A204.1 (cell line): Measurements from ENCODE around the gene ALOX12.
"Not testable (repeated sequence)": the region's sequence is repeated elsewhere in the genome, so short reads cannot be mapped to it uniquely, and the experiment has no call there.

Experiments
- FAIRE-seq: peaks from 2 replicates; lab custom pipeline; 2012; peaks lifted over from hg19 to GRCh38; lab: Jason Lieb, UNC

ALOX12 gene, protein sequence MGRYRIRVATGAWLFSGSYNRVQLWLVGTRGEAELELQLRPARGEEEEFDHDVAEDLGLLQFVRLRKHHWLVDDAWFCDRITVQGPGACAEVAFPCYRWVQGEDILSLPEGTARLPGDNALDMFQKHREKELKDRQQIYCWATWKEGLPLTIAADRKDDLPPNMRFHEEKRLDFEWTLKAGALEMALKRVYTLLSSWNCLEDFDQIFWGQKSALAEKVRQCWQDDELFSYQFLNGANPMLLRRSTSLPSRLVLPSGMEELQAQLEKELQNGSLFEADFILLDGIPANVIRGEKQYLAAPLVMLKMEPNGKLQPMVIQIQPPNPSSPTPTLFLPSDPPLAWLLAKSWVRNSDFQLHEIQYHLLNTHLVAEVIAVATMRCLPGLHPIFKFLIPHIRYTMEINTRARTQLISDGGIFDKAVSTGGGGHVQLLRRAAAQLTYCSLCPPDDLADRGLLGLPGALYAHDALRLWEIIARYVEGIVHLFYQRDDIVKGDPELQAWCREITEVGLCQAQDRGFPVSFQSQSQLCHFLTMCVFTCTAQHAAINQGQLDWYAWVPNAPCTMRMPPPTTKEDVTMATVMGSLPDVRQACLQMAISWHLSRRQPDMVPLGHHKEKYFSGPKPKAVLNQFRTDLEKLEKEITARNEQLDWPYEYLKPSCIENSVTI

DNA sequence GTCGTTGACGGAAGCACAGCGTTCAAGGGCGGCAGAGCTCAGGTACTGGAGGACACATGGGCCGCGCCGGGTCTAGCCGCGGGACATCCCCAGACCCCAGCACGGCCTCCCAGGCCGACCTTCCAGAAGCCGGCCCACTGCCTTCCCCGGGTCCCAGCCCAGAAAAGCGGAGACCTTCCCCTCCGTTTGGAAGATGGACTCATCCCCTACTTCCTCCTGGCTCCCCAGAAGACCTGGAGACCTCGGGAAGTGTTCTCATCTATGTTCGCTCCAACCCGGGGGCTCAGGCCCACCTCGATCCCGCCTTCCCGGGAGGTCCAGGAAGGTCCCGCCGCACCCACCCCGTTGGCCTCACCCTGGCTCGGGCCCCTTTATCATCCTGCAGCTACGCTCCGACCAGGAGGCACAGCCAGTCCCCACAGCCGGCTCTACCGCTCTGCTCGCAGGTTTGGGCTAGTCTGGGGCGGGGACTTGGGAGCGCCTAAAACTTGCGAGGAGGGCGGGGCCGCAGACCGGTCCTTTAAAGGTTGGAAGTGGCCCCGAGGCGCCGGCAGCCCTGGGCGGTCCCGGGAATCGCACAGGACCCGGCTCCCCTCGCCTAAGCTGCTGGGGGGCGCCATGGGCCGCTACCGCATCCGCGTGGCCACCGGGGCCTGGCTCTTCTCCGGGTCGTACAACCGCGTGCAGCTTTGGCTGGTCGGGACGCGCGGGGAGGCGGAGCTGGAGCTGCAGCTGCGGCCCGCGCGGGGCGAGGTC is at the start of gene ALOX12:
Gene ALOX12, plus strand, starts transcription at position 550 of the 756 bp plus-strand sequence. Its CDS starts 69 bp downstream, at position 619.
- FAIRE-seq = no peak

DNA sequence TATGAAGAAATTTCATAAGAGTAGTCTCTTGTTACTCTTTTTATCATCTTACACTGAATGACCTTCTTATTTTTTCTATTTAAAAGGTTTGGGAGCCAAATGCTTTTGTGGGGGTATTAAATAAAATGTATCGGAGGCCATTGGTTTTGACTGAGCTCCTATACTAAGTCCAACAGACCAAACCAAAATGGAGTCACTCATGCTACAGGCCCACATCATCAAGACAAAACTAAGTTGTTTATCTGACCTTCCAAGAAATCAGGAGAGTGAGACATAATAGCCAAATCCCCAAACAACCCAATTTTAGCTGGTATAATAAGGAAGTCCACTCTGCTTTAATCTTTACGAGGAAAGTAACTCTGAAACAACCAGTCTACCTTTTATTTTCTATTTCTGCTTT is 48.1 kb upstream of the ALOX12 start:
- FAIRE-seq = no peak

GRCh38 chr17:6948562-6948961 is 47.3 kb upstream of the ALOX12 start:
- no peak for FAIRE-seq

GRCh38 chr17:6948976-6949375 is 46.9 kb upstream of the ALOX12 start:
- FAIRE-seq = no peak

- FAIRE-seq = not testable (repeated sequence)
Measured at GRCh38 chr17:6950938-6951337, 44.9 kb upstream of the ALOX12 start.

DNA sequence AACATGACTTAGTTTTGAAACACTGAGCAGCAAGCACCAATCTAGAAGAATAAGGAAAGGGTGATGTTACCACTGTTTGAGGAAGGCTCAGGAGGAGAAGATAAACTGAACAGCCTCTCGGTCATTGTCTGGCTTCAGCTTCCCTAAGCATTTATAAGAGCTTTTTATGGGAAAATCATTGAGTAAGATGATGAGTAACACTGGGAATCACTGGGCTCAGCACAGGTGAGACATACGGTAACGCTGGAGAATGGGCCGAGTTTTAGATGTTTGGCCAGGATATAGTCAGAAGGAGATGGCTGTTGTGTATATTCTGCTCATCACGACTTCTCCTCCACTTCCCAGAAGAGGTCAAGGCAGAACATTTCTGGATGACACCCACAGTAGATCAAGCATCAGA is 42.2 kb upstream of the ALOX12 start:
- FAIRE-seq = no peak

GRCh38 chr17:6959700-6960099 is 36.1 kb upstream of the ALOX12 start:
- FAIRE-seq = no peak

- FAIRE-seq = no peak
Measured at GRCh38 chr17:6969323-6969726, 26.5 kb upstream of the ALOX12 start.

GRCh38 chr17:6970992-6971391 is 24.9 kb upstream of the ALOX12 start:
- FAIRE-seq = no peak

GRCh38 chr17:6979440-6979839 is 16.4 kb upstream of the ALOX12 start:
- not testable (repeated sequence) for FAIRE-seq

DNA sequence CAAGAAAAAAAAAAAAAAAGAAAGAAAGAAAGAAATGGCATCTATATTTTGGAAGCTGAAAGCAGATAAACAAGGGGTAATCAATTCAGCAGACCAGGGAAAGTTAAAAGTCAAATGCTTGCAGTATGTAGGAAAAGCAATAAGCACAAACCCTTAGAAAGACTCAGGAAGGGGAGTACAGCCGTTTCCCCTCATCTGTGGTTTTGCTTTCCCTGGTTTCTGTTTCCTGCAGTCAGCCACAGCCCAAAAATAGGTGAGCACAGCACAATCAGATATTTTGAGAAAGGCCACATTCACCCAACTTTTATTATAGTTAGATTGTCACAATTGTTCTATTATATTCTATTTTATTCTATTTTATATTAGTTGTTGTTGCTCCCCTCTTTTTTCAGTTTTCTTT is 14.4 kb upstream of the ALOX12 start:
- FAIRE-seq = no peak

- FAIRE-seq = no peak
Measured at GRCh38 chr17:6985266-6985665, 10.6 kb upstream of the ALOX12 start.

- FAIRE-seq = no peak
Measured at GRCh38 chr17:6986676-6987075, 9.2 kb upstream of the ALOX12 start.

DNA sequence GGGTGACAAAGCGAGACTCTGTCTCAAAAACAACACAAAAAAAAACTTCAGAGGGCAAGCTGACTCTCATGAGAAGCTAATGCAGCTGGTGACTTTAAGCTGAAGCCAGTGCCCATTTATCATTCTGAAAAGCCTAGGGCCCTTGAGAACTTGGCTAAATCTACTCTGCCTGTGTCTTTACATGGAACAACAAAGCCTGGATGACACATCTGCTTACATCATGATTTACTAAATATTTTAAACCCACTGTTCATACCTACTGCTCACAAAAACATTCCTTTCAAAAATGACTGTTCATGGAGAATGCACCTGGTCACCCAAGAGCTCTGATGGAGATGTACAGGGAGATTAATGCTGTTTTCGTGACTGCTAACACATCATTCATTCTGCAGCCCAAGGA is 6.1 kb upstream of the ALOX12 start:
- no peak for FAIRE-seq

- FAIRE-seq = not testable (repeated sequence)
Measured at GRCh38 chr17:6993613-6994056, 2.2 kb upstream of the ALOX12 start.

- no peak for FAIRE-seq
Measured at GRCh38 chr17:6994118-6994598, 1.7 kb upstream of the ALOX12 start.

- FAIRE-seq = no peak
Measured at GRCh38 chr17:6994666-6995256, 1.1 kb upstream of the ALOX12 start.

GRCh38 chr17:6996256-6997011 is 585 bp downstream of the ALOX12 start:
- FAIRE-seq = no peak

DNA sequence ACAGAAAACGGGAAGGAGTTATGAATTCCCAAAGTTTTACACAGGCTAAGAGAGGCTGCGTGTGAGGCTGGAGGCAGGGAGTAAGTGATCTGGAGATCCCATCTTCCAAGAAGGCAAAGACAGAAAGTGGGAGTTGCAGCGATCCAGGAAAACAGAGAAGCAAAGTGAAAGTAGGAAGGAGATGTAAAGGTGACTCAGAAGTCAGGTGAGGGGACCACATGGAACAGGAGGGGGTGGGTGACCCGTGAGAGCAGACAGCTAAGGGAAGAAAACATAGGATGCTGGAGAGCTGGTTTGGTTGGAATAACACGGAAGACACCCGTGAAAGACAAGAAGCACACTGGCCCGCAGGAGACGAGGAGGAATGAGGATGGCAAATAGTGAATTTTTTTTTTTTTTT is 1.3 kb downstream of the ALOX12 start:
- no peak for FAIRE-seq

- FAIRE-seq = no peak
Measured at GRCh38 chr17:6998855-6999508, 3.1 kb downstream of the ALOX12 start.

DNA sequence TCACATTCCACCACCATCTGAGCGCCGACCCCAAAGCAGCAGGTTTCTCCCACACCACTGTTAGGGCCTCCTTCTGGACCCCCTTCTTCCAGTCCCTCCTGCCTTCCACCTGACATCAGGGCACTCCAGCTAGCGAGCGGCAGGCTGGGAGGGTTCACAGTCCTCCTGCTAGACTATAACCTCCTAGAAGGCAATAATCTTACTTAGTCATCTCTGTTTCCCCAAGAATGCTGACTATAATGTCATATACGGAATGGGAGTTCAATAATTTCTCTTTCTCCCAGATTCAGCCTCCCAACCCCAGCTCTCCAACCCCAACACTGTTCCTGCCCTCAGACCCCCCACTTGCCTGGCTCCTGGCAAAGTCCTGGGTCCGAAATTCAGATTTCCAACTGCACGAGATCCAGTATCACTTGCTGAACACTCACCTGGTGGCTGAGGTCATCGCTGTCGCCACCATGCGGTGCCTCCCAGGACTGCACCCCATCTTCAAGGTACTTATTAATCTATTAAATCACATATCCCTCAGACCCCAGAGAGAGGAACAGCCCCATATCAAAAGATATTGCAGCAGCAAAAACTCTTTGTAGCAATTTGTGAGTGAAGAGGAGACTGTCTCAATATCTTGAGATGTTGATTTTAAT is 5.6 kb downstream of the ALOX12 start:
- FAIRE-seq = no peak
